ENCODE measurements around the gene FAM20A.
"Not testable (repeated sequence)": the region's sequence is repeated elsewhere in the genome, so short reads cannot be mapped to it uniquely, and the experiment has no call there.

FAM20A gene

DNA sequence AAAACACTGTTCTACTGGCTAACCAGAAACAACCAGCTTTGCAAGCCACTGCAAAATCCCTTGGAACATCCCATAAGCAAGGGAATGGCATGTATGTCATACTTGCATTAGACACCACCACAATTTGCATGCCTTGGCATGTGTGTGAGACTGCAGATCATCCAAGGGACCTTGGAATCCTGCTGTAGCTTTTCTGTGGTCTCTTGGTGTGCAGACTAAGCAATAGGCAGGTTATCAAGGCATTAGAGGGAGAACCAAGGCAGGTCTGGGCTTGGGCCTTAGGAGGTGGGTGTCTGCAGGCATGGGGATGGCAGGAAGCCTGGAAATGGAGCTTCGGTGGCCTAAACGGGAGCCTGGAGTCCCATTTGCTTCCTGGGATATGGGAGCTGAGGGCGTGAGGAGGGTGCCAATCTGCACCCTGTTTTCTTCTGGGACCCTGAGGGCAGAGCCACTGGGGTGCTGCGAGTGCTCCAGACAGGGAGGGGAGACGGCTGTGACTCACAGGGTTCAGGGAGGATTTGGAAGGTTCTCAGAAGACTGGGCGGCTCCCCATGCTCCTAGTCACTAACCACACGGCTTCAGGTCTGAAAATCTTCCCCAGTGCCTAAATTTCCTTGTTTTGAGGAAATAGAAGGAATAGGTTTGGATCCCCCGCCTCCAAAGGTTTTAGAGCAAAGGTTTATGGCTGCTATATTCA is 36.6 kb downstream of the FAM20A start:
- no peak for DNase-seq

DNA sequence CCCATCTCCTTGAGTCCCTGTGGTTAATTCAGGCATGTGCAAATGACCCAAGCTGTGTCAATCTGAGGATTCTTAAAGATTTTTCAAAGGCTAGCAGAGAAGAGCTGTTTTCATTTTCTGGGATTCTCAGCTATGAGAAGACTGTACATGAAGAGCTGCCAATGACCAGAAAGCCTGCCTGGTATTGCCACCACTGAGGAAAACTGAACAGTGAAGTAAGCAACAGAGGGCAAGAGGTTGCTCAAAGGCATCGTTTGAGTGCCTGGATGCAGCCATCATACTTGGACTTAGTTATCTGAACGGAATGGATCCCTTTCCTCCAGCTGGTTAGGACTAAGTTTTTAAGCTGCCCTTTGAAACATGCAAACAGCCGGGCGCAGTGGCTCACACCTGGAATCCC is 38.4 kb downstream of the FAM20A start:
- no peak for DNase-seq

DNA sequence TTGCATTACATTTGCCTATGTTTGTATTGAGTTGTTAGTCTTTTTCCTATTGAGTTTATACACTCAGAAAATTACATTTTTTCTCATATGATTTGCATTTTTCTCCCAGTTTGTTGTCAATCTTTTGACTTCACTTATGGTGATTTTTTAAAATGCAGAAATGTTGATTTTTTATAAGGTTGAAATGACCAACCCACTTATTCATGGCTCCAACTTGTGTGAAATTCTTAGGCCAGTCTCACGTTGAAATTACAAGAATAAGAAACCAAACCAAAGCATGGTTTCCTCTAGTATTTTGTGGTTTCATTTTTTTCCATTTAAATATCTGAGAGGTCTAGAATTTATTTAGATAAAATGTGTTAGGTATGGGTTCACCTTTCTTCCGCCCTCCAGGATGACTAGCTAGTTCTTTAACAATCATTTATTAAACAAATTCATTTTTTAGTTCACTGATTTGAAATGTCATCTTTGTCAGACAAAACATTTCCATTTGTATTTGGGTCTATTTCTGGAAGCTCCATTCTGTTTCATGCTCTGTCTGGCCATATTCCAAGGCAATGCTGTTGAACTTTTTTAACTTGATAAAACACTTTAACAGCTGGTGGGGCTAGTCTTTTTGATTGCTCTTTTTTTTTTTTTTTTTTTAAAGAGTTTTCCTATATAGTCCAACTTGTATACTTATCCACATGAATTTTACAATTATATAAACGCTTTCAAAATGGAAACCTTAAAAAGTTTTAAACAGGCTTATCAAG is 40.0 kb downstream of the FAM20A start:
- DNase-seq = no peak

DNA sequence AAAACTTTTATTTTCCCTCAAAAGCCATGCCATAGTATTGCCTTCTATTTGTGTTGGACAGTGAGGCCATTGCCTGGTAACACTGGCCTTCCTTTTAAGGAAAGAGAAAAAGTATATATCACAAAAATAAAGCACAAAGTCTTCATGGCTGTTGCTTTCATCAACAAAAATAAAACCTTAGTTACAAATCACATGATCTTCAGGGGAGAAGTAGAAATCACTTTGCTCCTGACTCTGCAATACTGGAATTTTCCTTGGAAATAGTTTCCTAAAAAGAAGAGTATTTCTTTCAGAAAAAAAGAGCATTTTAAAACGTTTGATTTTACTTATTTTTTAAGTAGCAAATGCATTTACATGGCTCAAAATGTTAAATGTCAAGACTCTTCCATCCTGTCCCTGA is 41.9 kb downstream of the FAM20A start:
- no peak for DNase-seq

DNA sequence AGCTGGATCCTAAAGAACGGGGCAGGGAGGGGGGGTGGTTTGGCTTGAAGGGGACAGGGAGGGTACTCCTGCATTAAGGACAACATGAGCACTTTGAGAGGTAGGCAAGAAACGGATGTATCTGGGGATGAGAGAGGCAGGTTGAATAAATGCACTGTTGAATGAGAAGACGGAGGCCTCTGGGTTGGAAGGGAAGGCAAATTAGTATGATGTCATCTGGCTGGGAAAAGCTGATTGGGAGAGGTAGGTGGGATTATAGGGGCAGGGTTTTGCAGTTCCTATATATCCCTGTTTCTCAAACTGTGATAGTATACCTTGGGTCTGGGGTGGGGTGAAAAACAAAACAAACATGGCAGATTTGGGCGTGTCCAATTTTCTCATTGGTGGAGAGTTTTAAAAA is 44.6 kb downstream of the FAM20A start:
- no peak for DNase-seq

DNA sequence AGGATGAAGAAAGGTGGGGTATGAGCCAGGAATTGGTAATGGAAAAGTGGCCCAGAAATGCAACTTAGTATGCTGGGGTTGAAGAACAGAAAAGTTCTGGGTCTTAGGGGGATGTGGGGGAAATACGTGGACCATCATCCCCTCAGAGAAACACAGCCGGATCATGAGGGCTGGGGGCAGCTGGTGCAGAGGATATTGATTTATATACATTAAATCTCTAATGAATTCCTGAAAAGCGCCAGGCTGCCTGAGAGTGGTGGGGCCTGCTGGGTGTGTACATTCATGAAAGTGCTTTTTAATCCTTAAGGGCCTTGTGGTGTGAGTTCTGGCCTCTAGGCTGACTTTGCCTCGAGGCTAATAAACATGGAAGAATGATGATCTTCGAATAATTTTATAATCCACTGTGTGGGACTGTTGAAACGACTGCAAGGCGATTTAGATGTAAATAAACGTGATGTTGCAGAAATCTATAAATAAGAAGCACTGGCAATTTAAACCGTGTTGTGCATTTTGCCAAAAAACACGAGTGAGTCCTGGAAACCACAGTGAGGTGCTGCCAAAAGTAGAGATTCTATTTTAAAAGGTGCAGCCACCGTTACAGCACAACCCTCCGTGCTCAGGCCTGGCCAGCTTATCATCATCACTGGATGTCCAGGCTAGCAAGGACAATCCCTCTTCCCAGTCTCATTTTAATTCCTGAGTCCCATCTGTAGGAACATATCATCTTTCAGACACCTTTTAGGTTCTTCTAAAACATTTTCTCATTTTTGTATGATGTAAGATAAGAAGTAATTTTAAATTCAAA is 56.9 kb downstream of the FAM20A start:
- no peak for DNase-seq

DNA sequence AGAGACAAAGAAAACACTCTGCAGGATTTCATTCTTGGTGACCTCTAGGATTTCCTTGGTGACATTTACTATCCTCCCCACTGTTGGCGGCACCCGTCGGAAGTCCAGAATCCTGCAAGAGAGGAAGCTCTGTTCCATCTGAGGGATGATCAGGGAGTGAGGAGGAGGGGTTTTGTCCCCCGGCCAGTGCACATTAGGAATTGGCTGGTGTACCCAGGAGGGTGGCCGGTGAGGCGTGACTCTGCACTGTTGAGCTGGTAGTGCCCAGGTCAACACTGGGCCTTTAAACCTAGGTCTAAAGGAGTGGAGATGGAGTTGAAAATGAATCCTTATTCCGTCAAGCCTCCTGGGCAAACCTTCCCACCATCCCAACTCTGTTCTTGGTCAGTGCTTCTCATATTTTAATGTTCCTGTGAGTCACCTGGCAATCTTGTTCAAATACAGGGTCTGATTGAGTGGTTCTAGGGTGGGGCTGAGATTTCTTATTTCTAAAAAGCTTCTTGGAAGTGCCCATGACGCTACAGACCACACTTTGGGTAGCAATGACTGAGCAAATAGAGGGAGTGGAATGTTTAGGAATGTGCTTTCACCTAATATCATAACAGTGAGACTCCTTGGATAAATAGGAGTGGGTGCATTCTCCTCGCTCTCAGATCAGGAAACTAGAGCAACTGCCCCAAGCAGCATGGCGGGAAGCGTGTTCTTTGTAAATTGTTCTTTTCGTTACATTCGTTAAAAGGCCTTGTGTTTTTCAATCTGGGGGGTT is 58.3 kb downstream of the FAM20A start:
- DNase-seq = no peak

DNA sequence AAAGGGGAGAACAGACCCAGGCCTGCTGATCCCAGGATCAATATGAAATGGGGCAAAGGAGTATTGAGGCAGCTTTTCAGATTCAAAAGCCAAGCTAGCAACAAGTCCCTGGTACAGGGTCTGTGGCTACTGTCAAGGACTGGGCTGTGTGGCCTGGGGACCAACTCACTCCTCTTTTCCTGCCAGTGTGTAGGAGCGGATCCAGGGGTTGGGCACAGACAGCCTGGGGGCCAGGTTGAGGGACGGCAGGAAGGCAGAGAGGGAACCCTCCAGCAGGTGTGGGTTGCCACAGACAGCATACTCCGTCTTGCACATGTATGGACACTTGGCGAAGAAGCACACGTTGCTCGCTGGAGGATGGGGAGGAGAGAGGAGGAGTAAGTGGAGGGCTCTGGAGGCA is 59.4 kb downstream of the FAM20A start:
- DNase-seq = no peak

DNA sequence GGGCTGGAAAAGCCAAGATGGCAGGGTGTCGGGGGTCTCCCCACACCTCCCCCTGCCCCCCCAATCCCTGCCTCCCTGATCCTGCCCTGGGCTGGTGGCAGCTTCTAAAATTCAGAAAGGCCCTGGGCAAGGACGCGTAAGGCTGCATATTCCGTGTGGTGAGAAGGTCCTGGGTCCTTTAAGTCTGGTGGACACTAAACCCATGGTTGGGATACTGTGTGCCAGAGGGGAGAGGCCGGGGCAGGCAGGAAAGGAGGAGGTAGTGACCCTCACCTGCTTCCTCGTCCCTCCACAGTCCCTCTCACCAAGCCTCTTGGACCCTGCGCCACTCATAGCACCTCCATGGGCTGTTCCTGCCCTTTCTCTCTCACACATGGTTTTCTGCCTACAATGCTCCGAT is 60.2 kb downstream of the FAM20A start:
- no peak for DNase-seq

DNA sequence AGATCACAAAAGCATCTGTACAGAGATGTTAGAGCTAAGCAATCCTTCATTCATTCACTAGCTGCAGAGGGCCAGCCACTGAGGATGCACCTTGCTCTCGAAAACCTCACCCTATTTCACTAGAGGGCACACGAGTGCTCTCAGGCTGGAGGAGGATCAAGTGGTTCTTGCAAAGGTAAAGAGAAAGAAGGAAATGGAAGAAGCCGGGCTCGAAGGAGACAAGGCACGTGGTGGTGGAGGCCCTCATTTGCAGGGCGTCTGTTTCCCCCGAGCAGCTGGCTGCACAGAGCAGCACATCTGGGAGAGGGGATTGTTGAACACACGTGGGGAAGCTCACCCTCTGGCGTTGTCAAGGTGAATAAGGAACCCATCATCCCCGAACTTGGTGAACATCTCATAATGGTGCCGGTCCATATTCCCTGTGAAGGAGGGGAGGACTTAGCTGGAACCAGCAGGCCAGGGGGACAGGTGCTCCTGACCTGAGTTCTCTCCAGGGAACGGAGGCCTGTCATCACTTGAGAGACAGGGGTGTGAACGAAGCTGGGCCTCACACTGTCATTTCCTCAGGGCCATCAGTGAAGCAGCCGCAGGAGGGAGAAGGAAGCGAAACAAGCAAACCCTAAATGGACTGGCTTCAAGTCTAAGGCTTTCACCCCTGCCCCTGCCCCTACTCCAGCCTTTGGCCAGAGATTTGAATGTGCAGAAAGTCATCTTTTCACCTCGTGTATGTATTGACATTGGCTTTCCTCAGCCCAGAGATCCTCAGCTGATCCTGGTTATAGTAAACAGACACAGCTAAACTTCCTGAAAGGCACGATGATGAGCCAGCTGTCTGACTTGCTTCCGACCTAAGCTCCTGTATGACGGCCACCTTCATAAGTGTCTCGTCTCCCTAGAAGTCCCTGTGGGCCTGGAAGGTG is 61.4 kb downstream of the FAM20A start:
- no peak for DNase-seq

DNA sequence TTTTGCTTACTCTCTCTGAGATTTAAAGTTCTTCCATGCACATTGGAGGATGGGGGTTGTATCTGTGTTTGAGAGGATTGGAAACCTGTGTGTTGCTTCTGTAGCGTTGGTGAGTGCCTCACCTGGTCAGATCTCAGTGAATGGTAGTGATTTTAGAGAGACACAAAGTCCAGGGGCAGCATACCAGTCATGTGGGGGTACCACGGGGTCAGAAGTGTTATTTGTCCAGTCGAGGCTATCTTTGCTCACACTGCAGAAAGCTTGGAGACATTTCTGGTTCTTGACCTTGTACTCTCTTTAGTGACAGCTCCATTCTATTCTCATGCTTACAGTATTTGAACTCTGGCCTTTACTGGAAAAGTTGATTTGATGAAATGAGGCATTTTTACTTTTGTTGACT is 65.2 kb downstream of the FAM20A start:
- DNase-seq = no peak

DNA sequence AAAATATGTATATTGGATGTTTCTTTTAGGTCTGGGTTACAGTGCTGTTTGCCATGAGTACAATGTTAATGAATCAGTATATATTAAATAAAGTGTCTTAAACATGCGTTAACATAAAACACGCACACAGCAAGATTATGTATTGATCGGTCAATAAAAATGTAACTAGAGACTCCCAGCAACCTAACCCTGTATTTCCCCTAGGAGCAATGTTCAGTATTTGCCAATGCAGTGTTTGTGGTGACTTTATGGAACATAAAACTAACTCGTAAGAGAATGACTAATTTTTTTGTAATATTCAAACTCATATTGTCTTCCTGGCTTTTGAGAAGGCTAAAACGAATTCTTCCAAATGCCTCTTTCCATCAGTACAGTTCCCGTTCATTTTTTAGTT is 66.5 kb downstream of the FAM20A start:
- no peak for DNase-seq

DNA sequence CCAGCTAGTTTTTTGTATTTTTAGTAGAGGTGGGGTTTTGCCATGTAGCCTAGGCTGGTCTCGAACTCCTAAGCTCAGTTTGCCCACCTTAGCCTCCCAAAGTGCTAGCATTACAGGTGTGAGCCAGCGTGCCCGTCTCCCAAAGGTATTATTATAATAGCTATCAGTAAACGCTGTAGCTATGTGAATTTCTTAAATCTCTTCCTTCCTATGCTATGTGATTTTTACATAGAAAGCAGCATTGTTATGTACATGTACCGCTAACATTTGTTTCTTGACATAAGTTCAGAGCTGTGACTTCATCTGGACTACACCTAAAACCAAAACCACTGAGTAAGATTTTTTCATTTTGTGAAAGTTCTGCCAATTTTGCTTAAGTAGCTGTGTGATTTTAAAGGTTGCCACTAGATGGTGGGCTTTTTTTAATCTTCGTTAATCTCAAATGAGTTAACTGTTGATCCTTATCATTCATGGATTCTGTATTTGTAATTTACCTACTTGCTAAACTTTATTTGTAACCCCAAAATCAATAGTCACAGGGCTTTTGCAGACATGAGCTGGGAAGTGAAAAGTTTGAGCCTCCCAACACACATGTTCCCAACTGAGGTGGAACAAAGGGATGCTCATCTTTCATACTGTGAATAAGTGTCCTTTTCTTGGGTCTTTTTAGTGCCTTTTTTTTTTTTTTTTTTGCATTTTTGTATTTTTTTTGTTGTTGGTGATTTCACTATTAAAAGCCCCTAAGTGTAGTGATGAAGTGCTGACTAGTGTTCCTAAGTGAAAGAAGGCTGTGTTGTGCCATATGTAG is 67.1 kb downstream of the FAM20A start:
- DNase-seq = no peak

DNA sequence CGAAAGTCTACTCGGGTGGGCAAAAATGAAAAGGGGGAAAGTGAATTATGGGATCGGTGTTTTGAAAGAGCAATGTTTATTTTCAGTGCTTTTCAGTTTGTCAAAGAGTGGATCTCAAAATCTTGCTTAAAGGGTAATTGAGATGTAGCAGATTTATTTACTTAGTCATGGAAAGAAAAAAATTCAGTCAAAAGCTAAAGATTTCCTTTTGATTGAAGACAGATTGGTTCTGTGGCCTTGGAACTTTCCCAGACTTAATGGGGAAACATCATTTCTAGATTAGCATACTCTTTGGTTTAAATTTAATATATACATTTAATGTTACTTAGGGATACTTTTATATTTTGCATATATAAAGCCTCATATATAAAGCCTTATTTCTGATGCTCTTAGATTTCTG is 68.3 kb downstream of the FAM20A start:
- DNase-seq = no peak

DNA sequence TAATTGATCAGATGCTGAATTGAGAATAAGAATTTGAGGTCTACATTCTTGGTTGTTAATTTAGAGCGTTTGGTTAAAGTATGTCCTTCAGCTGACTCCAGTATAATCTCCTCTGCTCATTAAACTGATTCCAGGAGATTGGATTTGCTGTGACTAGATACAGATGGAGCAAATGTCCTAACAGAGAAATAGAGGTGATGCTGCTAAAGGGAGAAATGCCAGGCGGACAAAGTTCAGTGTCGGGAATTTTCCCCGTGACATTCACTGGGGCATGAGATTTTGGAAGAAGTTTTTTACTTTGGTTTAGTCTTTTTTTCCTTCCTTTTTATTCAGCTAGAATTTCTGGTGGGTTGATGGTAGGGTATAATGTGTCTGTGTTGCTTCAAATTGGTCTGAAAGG is 69.9 kb downstream of the FAM20A start:
- DNase-seq = no peak

DNA sequence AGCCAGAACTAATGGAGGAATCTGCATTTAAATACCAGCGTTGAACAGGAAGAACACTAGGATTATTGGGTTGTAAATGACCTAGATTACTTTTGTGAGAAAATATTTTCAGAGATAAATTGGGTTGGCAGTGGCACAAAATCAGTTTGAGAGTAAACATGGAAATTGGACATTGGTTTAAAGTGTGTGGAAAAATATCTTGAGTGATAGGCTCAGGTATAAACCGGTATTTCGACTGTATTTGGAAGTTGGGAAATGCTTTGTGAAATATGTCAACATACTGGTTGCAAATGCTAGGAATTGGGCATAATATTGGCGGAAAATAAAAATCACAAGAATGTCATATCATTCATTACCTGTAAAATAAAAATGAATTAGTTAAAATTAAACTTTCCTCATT is 73.9 kb downstream of the FAM20A start:
- DNase-seq = no peak

DNA sequence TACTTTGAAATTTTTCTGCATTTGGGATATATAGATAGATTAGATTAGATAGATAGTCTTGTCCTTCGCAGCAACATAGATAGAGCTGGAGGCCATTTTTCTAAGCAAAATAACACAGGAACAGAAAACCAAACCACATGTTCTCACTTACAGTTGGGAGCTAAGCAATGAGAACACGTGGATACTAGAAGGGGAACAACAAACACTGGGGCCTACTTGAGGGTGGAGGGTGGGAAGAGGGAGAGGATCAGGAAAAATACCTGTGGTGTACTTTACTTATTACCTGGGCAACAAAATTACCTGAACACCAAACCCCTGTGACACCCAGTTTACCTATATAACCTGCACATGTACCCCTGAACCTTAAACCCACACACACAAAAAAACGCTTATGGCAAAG is 74.6 kb downstream of the FAM20A start:
- no peak for DNase-seq

DNA sequence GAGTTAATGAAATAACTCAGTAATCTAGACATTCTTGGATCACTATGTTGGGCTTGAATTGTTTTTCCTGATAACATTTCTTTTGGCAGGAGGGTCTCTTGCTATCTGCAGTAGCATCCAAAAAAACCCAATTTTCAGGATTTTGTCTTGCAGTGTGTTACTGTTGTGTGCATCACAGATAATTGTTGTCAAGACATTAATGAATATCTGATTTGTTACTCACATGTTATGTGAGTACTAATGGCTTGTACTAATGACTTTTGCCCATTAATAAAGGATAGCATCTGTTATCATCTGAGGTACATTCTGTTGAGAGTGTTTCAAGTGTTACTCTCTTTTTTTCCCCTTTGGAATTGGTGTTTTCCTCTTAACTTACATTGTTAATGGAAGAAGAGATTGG is 78.9 kb downstream of the FAM20A start:
- no peak for DNase-seq

DNA sequence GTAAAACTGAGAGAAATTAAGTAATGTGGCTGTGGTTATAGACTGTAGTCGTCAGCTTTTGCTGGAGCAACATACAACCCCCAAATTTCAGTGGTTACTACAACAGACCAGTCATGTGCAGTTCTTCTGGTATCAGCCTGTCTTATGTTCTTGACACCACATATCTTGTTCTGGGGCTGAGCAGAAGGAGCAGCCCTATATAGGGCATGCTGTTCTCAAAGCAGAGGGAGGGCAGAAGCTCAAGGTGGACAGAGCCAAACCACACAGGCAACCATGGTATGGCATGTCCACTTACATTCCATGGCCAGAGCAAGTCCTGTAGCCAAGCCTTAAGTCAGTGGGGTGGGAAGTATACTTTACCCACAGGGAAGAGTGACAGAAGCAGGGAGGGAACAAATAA is 81.3 kb downstream of the FAM20A start:
- no peak for DNase-seq

DNA sequence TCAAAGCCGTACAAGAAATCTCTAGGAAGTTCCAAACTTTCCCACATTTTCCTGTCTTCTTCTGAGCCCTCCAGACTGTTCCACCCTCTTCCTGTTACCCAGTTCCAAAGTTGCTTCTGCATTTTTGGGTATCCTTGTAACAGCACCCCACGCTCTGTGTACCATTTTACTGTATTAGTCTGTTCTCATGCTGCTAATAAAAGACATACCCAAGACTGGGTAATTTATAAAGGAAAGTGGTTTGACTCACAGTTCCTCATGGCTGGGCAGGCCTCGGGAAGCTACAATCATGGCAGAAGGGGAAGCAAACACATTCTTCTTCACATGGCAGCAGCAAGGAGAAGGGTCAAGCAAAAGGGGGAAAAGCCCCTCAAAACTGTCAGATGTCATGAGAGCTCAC is 82.1 kb downstream of the FAM20A start:
- DNase-seq = not testable (repeated sequence)

All from GF-D8 (cell line).